GM11168 (cell line): Measurements from ENCODE around the gene CHST9.
"Not testable (repeated sequence)": the region's sequence is repeated elsewhere in the genome, so short reads cannot be mapped to it uniquely, and the experiment has no call there.

Experiments used
- in situ Hi-C: fragments of 300-500 bp; cut with MboI; formaldehyde crosslinking; loops from one replicate; pipeline ENCODE4 v1.12.0; 2022; ENCODE audit warnings: low sequenced_read_pairs; ENCODE audit not compliant: unreplicated experiment

Gene CHST9

GRCh38 chr18:27109451-27109850, 75.7 kb downstream of the CHST9 start:
- in situ Hi-C loops, result no loop called here

GRCh38 chr18:27108842-27109241, 76.3 kb downstream of the CHST9 start:
- in situ Hi-C loops, result no loop called here

DNA sequence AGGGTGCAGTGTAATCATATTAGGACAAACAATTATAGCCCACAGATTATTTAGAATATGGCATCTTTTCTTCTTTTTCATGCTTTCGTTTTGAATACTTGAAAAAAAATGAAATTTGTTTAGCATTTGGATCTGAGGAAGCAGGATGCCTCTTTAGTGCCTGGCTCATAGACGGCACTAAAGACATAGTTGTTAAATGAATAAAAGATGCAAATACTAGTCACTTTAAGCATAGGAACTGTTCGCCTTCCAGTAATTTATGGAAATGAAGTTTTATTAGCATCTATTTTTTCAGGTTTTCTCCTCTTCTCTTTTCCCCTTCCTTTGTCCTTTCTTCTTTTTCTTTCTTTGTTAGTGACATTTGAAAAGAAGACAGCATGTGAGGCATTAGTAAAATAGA, 80.4 kb downstream of the CHST9 start:
- in situ Hi-C loops, result no loop called here

DNA sequence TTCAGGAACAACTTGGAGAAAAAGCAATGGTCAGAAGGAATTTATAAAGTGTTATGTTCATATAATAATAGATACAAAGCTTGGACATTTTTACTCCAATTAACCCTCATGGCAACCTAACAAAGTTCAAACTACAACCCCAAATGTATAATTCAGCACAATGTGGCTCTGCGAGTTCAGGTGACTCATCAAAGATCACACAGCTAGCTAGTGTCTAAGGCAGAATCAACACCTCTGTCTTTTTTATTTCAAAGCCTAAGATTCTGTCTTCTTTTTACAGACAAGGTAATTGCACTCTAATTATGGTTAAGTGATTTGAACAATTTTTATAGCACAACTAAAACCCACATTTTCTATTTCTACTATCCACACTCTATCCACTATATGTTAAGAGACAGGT, 90.5 kb downstream of the CHST9 start:
- in situ Hi-C loops, result no loop called here

- in situ Hi-C loops, result not testable (repeated sequence)
Observed at GRCh38 chr18:27093290-27093689, 91.8 kb downstream of the CHST9 start.

DNA sequence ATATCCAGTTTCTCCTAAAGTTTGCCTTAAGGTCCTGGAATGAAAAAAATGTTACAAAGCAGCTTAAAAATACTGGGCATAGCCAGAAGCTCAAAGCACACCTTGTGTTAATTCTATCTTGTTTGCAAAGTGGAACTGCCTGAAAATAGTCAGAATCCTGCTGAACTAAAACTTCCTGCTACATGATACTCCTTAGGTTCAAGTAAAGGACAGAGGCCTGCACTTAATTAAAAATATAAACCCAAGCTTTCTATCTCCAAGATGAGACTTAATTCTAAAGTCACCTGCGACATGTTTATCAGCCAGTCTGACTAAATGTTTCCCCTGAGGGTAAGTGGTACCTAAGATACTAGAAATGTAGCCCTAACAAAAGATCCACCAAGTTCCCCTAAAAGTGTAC, 103.4 kb downstream of the CHST9 start:
- in situ Hi-C loops, result no loop called here

GRCh38 chr18:27075828-27076227, 109.3 kb downstream of the CHST9 start:
- in situ Hi-C loops, result no loop called here

DNA sequence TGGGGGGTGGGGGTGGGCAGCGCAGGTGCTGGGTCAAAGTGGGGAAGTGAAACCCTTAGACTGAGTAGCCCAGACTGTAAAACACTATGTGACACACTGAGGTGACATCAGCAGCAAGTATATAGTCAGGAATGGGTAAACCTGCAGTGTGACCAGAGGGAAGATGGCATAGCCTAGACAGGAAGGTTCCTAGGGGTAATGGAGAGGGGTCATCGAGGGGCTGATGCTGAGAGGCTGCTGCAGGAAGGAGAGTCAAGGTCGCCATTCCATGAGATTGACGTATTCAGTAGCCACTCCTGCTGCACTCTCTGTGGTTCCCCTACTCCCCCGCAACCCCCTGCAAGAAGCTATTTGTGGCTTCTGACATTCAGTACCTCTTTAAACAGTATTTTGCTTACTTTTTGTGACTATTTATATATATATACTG, 111.7 kb downstream of the CHST9 start:
- in situ Hi-C loops, result no loop called here

GRCh38 chr18:27064673-27065072, 120.4 kb downstream of the CHST9 start:
- in situ Hi-C loops, result no loop called here

DNA sequence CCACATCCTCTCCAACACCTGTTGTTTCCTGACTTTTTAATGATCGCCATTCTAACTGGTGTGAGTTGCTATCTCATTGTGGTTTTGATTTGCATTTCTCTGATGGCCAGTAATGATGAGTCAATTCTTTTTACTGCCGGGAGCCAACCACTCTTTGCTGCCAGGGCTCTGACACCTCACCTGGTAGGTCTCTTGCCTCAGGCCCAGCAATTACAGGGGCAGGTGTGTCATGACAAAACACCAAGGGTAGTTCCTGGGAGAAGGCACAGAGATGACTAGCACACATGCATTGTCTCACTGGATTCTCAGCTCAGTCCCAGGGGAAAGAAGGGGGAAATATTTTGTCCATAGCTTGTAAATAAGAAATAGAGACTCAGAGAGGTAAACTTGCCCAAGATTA, 122.3 kb downstream of the CHST9 start:
- in situ Hi-C loops, result no loop called here

DNA sequence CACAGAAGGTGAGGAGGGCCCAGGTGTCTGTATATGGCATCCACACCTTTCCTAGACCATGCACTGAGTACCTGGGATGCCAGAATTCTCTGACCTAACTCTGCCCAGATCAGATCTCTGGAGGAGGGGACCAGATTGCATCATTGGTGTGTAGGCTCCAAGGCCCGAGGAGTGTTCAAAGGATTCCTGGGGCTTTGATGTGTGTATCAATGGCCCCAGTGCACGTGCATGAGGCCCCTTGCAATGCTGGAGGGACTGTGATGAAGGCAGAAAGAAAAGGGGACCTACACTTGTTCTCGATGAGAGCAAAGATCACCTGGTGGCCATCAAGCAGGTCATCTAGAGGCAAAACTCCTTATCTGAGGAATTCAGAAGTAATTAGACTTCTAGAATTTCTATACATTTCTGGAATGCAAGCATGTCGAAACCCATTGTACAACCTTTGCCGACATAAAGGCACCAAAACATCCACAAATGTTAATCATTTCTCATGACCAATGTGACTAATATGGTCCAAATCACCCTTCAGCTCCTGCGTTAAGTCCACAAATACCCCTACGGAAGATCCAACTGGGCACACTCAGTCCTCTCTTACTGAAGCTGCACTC, 123.5 kb downstream of the CHST9 start:
- in situ Hi-C loops, result no loop called here

GRCh38 chr18:27057519-27058234, 127.4 kb downstream of the CHST9 start:
- in situ Hi-C loops, result no loop called here

DNA sequence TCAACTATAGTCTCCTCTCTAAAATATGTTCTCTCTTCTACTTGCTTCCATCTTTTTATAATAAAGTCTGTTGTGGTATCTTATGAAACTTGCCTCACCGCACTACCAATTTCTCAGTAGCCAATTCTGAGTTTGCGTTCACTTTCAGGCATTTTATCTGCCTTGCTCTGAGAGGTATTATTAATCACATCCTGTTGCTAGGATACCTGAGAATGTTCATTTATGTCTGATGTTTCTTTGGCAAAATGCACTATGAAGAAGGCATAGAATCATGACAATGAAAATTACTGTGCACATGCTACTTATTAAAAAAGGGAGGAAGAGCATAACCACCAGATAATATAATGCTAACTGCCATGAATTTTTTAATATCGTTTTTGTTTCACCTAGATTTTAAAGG, 130.2 kb downstream of the CHST9 start:
- in situ Hi-C loops, result no loop called here

GRCh38 chr18:27049969-27050368, 135.1 kb downstream of the CHST9 start:
- in situ Hi-C loops, result no loop called here

DNA sequence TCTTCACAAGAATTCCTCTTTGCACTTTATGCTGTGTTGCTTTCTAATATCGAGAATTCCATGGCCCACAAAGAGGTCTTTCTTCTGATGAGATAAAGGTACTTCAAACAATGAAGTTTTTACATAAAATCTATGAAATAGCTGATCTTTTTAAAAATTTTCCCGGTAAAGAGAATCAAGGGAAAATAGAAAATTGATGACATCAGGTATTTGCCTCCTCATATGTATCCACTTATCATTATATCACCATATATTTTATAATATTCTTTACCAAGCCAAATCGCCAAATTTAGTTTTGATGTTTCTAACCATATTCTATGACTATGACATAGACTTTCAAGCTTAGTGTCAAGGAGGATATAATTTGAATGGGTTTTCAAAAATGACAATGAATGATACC, 139.8 kb downstream of the CHST9 start:
- in situ Hi-C loops, result no loop called here

GRCh38 chr18:27042177-27042576, 142.9 kb downstream of the CHST9 start:
- in situ Hi-C loops, result no loop called here

DNA sequence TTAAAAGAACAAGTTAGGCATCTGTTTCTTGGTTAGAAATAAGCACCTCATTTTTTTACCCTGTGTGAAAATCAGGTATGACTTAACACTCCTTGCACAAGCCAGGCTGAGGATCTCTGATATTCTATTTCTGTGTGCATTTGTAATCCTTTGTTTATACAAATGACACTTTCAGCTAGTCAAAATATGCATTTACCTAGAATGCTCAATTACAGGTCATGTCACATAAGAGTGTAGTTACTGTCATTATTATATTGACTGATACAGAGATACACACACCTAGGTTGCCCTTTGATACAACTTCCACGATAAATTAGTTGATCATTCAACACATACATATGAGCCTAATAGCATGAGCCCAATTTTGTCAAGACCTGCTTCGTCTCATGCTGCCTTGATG, 144.3 kb downstream of the CHST9 start:
- in situ Hi-C loops, result no loop called here

- in situ Hi-C loops, result no loop called here
Observed at GRCh38 chr18:27033722-27034121, 151.4 kb downstream of the CHST9 start.

DNA sequence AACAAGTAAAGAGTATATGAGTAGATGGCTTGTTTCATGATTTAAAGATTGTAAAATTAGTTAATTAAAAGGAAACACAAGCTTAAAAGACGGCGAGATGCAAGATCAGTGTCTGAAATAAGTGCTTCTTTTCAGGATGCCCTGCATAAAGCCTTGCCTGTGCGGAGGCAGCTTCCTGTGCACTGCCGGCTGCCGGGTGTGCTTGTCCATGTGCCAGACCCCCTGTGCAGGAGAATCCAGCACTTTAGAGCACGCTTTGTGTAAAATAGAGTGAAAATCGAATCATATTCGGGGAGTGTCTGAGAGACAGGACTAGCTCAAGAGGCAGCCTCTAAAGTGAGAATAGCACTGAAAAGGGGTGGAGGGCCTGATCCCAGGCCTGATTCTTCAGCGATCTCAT, 154.7 kb downstream of the CHST9 start:
- in situ Hi-C loops, result no loop called here

- in situ Hi-C loops, result no loop called here
Observed at GRCh38 chr18:27022477-27022876, 162.6 kb downstream of the CHST9 start.

GRCh38 chr18:27017901-27018500, 167.1 kb downstream of the CHST9 start:
- in situ Hi-C loops, result no loop called here

- in situ Hi-C loops, result no loop called here
Observed at GRCh38 chr18:27014841-27015240, 170.3 kb downstream of the CHST9 start.
